ENCODE measurements around the gene L3MBTL4.

DNA sequence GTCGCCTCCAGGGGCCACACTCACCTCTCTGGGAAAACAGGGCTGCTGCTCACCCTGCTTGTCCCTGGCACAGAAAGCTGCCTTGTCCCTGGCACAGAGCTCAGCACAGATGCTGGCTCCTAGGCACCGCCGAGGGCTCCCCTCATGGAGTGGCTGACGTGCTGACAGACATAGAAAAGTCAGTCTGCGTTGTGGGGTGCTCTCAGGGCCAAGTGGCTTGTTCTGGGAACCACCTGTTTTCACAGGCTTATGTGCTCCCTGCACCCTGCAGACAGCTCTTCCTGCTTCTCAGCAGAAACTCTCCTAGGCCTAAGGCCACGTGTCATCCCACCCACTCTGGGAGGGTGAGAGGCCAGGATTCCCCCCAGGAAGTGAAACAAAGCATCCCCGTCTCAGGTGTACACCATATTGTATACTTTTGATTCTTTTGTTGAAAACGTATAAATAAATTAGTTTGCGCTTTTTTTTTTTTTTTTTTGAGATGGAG lies 434.7 kb downstream of the L3MBTL4 start:
- TF ChIP-seq, protein P1, sequence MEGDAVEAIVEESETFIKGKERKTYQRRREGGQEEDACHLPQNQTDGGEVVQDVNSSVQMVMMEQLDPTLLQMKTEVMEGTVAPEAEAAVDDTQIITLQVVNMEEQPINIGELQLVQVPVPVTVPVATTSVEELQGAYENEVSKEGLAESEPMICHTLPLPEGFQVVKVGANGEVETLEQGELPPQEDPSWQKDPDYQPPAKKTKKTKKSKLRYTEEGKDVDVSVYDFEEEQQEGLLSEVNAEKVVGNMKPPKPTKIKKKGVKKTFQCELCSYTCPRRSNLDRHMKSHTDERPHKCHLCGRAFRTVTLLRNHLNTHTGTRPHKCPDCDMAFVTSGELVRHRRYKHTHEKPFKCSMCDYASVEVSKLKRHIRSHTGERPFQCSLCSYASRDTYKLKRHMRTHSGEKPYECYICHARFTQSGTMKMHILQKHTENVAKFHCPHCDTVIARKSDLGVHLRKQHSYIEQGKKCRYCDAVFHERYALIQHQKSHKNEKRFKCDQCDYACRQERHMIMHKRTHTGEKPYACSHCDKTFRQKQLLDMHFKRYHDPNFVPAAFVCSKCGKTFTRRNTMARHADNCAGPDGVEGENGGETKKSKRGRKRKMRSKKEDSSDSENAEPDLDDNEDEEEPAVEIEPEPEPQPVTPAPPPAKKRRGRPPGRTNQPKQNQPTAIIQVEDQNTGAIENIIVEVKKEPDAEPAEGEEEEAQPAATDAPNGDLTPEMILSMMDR (IDR thresholded peaks at IDR 0.05), result no peak
- TF ChIP-seq POLR2A (IDR thresholded peaks at IDR 0.05), result no peak

All from sigmoid colon (tissue), 3 donors.